Measurements from ENCODE around the gene MYT1.

MYT1 gene

GRCh38 chr20:64167676-64168075 is 3.4 kb downstream of the MYT1 start:
- DNase-seq: no peak
- no peaks in the 10 kb centered on the region for H3K9me3 ChIP-seq (replicated peaks; ENCODE audit: insufficient read depth, low read length)
- no peaks in the 10 kb centered on the region for H3K9me2 ChIP-seq (replicated peaks; ENCODE audit: insufficient read depth, low read length)
- no peaks in the 10 kb centered on the region for H4K20me1 ChIP-seq (ENCODE audit: insufficient read depth, low read length)
- H3K4me1 ChIP-seq (ENCODE audit: low read length): no peaks in the 10 kb centered on the region
- TF ChIP-seq EZH2phosphoT487 (IDR thresholded peaks at IDR 0.05; ENCODE audit: low read length): no peak
- no peak for TF ChIP-seq CTCF (IDR thresholded peaks at IDR 0.05; ENCODE audit: low read length)
- no peak for TF ChIP-seq EZH2 (optimal IDR thresholded peaks at IDR 0.05; ENCODE audit: low read depth, low read length)
- H3F3A ChIP-seq (ENCODE audit: insufficient read depth, low read length): no peaks in the 10 kb centered on the region
- H3K27ac ChIP-seq (ENCODE audit: low read length): no peak overlapping the region
- H3K79me2 ChIP-seq (ENCODE audit: low read length): no peaks in the 10 kb centered on the region
- no peak overlapping the region for H3K4me2 ChIP-seq (ENCODE audit: low read depth, low read length)
- H3K27me3 ChIP-seq (replicated peaks; ENCODE audit: insufficient read depth, low read length): peaks cover 90% of the 10 kb centered on the region
- no peak overlapping the region for H2AFZ ChIP-seq (ENCODE audit: low read length)
- H3K36me3 ChIP-seq (replicated peaks; ENCODE audit: insufficient read depth, low read length): no peaks in the 10 kb centered on the region
- no peak overlapping the region for H3K9ac ChIP-seq (ENCODE audit: low read length)
- no peak overlapping the region for H3K4me3 ChIP-seq (ENCODE audit: low read length)

- Histone ChIP-seq H3K4me3 (ENCODE audit: low read length) (no peak overlapping the region), H3K4me2 (ENCODE audit: low read depth, low read length) (no peak overlapping the region), H3K9me2 (replicated peaks; ENCODE audit: insufficient read depth, low read length) (no peaks in the 10 kb centered on the region), H3K27ac (ENCODE audit: low read length) (no peak overlapping the region), H3K9ac (ENCODE audit: low read length) (no peak overlapping the region), H3K4me1 (ENCODE audit: low read length) (no peaks in the 10 kb centered on the region), H4K20me1 (ENCODE audit: insufficient read depth, low read length) (no peaks in the 10 kb centered on the region), H3F3A (ENCODE audit: insufficient read depth, low read length) (no peaks in the 10 kb centered on the region), H2AFZ (ENCODE audit: low read length) (no peak overlapping the region), H3K27me3 (replicated peaks; ENCODE audit: insufficient read depth, low read length) (peaks cover 85% of the 10 kb centered on the region), H3K79me2 (ENCODE audit: low read length) (no peaks in the 10 kb centered on the region), H3K36me3 (replicated peaks; ENCODE audit: insufficient read depth, low read length) (no peaks in the 10 kb centered on the region), H3K9me3 (replicated peaks; ENCODE audit: insufficient read depth, low read length) (no peaks in the 10 kb centered on the region)
- no peak for DNase-seq
- TF ChIP-seq EZH2 (optimal IDR thresholded peaks at IDR 0.05; ENCODE audit: low read depth, low read length) (no peak), EZH2phosphoT487 (IDR thresholded peaks at IDR 0.05; ENCODE audit: low read length) (no peak), CTCF (IDR thresholded peaks at IDR 0.05; ENCODE audit: low read length) (no peak)
Observed at GRCh38 chr20:64168381-64169090, 4.3 kb downstream of the MYT1 start.

GRCh38 chr20:64169091-64169560 is 4.9 kb downstream of the MYT1 start:
- H3K9ac ChIP-seq (ENCODE audit: low read length): no peak overlapping the region
- no peaks in the 10 kb centered on the region for H3F3A ChIP-seq (ENCODE audit: insufficient read depth, low read length)
- no peaks in the 10 kb centered on the region for H3K79me2 ChIP-seq (ENCODE audit: low read length)
- H3K9me2 ChIP-seq (replicated peaks; ENCODE audit: insufficient read depth, low read length): no peaks in the 10 kb centered on the region
- H3K36me3 ChIP-seq (replicated peaks; ENCODE audit: insufficient read depth, low read length): no peaks in the 10 kb centered on the region
- no peaks in the 10 kb centered on the region for H3K9me3 ChIP-seq (replicated peaks; ENCODE audit: insufficient read depth, low read length)
- DNase-seq: no peak
- H3K4me1 ChIP-seq (ENCODE audit: low read length): no peaks in the 10 kb centered on the region
- no peak overlapping the region for H3K4me3 ChIP-seq (ENCODE audit: low read length)
- H3K27ac ChIP-seq (ENCODE audit: low read length): no peak overlapping the region
- peaks cover 79% of the 10 kb centered on the region for H3K27me3 ChIP-seq (replicated peaks; ENCODE audit: insufficient read depth, low read length)
- no peaks in the 10 kb centered on the region for H4K20me1 ChIP-seq (ENCODE audit: insufficient read depth, low read length)
- TF ChIP-seq CTCF (IDR thresholded peaks at IDR 0.05; ENCODE audit: low read length): no peak
- TF ChIP-seq EZH2 (optimal IDR thresholded peaks at IDR 0.05; ENCODE audit: low read depth, low read length): no peak
- no peak for TF ChIP-seq EZH2phosphoT487 (IDR thresholded peaks at IDR 0.05; ENCODE audit: low read length)
- no peak overlapping the region for H2AFZ ChIP-seq (ENCODE audit: low read length)
- no peak overlapping the region for H3K4me2 ChIP-seq (ENCODE audit: low read depth, low read length)
